ENCODE measurements around the gene ITPRIPL2.

Gene ITPRIPL2

DNA sequence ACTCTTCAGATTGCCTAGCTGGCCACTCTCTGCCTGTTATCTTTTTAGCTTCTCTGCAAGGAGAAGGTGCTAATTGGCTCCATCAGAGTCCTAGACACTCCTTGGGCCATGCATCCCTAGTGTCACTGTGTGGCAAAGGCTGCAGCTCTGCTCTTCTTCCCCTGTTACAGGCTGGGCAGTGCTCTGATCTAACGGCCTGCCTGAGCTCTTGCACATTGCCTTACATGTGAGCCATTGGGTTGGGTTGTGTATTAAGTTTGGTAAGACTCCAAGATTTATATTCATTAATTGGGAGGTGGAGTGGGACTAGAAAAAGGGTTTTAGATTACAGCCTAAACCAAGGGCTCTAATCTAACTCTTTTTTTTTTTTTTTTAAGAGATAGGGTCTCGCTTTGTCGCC lies 31.2 kb downstream of the ITPRIPL2 start:
- no peak for DNase-seq

DNA sequence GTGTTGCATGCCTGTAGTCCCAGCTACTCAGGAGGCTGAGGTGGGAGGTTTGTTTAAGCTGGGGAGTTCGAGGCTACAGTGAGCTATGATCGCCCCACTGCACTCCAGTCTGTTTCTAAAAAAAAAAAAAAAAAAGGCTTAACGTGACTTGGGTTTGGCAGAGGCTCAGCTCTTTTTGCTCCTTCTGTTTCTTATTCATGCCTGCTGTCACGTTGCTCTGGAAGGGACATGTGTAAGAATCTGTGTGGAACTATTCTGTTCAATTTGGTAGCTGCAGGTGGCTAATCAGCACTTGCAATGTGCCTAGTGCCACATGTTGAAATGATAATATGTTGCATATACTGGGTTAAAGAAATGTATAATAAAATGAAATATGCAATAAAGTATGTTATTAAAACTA lies 33.4 kb downstream of the ITPRIPL2 start:
- DNase-seq: no peak

- no peak for DNase-seq
These were observed 33.9 kb downstream of the ITPRIPL2 start for GRCh38 chr16:19147627-19148026.

- DNase-seq: no peak
These were observed 34.4 kb downstream of the ITPRIPL2 start for GRCh38 chr16:19148189-19148588.

DNA sequence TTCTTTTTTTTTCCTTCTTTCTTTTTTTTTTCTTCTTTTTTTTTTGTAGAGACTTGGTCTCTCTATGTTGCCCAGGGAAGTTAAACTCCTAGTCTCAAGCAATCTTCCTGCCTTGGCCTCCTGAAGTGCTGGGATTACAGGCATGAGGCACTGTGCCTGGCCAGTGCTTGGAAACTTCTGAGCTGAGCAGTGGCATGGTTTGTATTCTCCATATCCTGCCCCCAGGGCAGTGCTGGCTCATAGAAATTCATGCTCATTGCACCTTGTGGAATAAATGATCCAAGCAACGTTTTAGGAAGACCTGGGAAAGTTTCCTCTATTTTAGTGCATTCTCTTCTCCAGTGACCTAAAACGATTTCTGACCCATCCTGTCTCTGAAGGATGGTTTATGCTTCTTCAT lies 37.5 kb downstream of the ITPRIPL2 start:
- no peak for DNase-seq

- no peak for DNase-seq
These were observed 38.3 kb downstream of the ITPRIPL2 start for GRCh38 chr16:19152042-19152441.

DNA sequence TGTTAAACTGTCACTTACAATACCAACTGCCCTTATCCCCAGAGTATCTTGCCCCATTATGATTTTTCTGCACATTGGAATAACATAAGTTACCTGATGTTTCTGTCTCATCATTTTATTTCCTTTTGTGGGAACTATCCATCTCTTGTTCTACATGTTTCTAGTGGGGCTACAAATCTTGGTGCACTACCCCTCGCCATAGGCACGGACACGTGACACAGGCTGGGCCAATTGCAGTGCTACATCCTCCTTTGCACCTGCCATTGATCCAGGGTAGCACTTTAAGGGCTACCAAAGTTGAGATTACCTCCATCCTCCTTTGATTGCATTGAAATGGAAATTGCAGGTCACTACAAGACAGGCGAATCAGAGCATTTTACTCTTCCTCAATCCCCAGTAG lies 40.1 kb downstream of the ITPRIPL2 start:
- DNase-seq: no peak

DNA sequence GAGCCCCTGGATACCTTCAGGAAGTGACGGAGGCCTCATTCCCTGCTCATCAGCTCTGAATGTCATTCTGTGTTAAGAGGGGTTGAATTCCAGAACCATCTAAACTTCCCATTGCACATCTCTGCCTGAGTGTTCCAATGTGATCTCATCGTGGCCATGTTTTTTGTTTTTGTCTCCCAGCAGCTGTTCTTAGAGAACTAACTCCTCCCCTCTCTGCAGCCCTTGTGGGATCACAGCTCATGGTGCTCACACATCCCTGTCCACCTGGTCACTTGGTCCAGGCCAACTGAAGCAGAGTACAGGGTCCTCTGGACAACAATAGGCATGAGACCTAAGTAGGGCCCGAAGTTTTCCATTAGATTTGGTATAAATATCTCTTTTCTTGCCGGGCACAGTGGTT lies 48.3 kb downstream of the ITPRIPL2 start:
- DNase-seq: no peak

DNA sequence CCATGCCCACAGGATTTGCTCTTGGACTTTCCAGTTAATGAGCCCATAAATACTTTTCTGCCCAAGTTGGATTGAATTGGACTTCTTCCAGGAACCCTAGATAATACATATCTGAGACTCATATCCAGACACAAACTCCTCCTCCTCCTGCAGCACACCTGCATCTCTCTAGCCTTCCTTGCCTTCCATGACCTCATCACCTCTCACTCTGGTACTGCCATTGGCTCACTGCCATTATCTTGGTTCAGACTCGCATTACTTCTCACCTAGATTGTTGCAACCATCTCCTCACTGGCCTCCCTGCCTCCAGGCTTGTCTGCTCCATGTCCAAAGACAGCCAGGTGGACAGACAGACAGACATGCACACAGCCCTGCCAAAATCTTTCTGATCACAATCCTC lies 49.5 kb downstream of the ITPRIPL2 start:
- no peak for DNase-seq

GRCh38 chr16:19164285-19164684 lies 50.5 kb downstream of the ITPRIPL2 start:
- no peak for DNase-seq

DNA sequence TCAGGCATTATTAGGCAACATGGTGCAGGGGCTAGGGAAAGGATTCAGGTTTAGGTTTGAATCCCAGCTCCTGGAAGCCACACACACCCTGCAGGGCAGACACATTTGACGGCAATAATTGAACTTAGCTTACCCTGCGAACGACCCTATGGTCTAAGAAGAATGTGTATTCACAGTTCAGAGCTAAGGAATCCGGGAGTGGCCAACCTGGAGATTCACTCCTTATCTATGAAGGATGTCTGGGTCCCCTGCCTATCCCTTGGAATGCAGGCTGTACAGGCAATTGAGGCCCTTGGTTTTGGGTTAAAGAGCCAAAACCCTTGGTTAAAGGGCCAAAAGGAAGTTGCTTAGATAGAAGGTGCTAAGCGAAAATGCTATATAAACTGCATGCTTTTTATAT lies 51.3 kb downstream of the ITPRIPL2 start:
- no peak for DNase-seq

GRCh38 chr16:19166500-19166899 lies 52.7 kb downstream of the ITPRIPL2 start:
- DNase-seq: no peak

DNA sequence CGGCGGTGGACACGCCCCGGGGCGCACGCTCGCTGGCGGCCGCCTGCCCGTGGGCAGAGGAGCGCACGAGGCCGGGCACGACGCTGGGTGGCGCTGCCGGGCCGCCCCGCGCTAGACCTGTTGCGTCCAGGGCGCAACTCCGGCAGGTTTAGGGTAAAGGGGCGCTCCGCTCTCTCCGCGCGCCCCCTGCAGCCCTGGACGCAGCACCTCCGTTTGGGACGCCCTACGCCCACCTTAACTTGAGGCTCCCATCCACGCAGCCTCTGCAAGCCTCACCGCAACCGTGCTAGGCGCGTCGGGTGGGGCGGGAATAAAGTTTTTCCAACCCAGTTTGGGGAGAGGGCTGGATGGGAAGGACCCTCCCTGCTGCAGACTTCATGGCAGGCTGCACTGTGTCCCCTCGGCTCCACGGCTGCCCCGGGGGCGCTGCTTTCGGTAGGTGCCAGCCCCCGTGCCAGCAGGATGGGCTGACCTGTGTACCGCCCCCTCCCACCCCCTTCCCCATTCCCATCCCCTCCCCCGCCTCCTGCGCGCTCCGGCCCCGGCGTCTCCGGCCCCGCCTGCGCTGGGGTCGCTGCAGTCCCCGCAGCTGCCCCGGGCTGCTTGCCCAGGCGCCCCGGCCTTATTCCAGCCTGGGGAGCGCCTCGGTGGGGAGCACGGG lies 54.1 kb downstream of the ITPRIPL2 start, which contains the start of gene SYT17:
SYT17 (plus strand) TSS at position 531 of the 661 bp plus-strand sequence. CDS start 407 bp downstream, outside the sequence.
- peak; percentile 45 to 50 for DNase-seq

- no peak for DNase-seq
These were observed 54.8 kb downstream of the ITPRIPL2 start for GRCh38 chr16:19168371-19169081.

DNA sequence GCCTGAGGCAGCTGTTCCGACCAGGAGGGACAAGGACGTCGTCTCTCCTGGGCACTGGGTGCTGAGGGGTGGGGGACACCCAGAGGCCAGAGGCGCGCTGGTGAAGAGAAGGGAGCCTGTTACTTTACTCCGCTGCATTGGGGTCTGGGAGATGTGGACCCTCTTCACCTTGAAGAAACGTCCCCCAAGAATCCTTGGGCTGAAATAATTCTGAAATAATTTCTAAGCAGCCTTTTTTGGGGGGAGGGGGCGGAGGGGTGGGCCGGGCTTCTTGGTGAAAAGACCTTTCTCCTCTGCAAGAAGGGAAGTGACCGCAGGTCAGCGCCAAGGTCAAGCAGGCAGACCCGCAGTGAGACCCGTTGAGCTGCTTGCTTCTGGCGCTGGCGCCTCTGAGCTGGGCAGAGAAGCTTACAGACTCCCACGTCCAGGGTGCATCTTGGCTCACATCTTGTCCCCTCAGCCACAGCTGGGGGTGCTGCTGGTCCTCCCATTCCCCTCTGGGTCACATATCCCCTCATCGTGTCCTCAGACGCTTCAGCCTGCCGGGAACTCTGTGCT lies 55.4 kb downstream of the ITPRIPL2 start:
- no peak for DNase-seq

GRCh38 chr16:19170043-19170655 lies 56.4 kb downstream of the ITPRIPL2 start:
- DNase-seq: no peak

Measured in stimulated activated CD4-positive, alpha-beta T cell treated with anti-CD3 and anti-CD28 coated beads, Interleukin-2, amount 100 ng/mL, for 48 hours (primary cell).